GM19023 (cell line): Measurements from ENCODE around the gene ZNRF1.
"Not testable (repeated sequence)": the region's sequence is repeated elsewhere in the genome, so short reads cannot be mapped to it uniquely, and the experiment has no call there.

Experiments
- ATAC-seq: cut with Tn5 transposase; IDR thresholded peaks from one replicate; pipeline ENCODE4 v1.9.1; 2021; ENCODE audit warnings: mild to moderate bottlenecking, moderate library complexity; ENCODE audit not compliant: unreplicated experiment

The ZNRF1 gene

GRCh38 chr16:75111514-75111940, 112.7 kb downstream of the ZNRF1 start:
- ATAC-seq, result peak; percentile 12

GRCh38 chr16:75111961-75112733, 113.3 kb downstream of the ZNRF1 start:
- no peak for ATAC-seq

- no peak for ATAC-seq
Measured at GRCh38 chr16:75112734-75113491, 114.1 kb downstream of the ZNRF1 start.

GRCh38 chr16:75113541-75114121, 114.8 kb downstream of the ZNRF1 start:
- no peak for ATAC-seq

GRCh38 chr16:75114179-75114945, 115.5 kb downstream of the ZNRF1 start:
- no peak for ATAC-seq

GRCh38 chr16:75114946-75115825, 116.4 kb downstream of the ZNRF1 start:
- ATAC-seq, result no peak

- no peak for ATAC-seq
Measured at GRCh38 chr16:75116081-75116910, 117.5 kb downstream of the ZNRF1 start, which contains the start of gene LDHD. Gene LDHD (minus strand): TSS chr16:75116780. CDS start chr16:75116720, 60 bp downstream.

- ATAC-seq, result no peak
Measured at GRCh38 chr16:75116911-75117245, 118.1 kb downstream of the ZNRF1 start.

GRCh38 chr16:75118943-75119539, 120.2 kb downstream of the ZNRF1 start:
- ATAC-seq, result no peak

GRCh38 chr16:75120253-75120652, 121.4 kb downstream of the ZNRF1 start:
- ATAC-seq, result no peak

GRCh38 chr16:75121949-75122568, 123.2 kb downstream of the ZNRF1 start:
- no peak for ATAC-seq

GRCh38 chr16:75122609-75123008, 123.8 kb downstream of the ZNRF1 start:
- ATAC-seq, result no peak

GRCh38 chr16:75127713-75128415, 129.0 kb downstream of the ZNRF1 start:
- no peak for ATAC-seq

- ATAC-seq, result not testable (repeated sequence)
Measured at GRCh38 chr16:75129421-75130149, 130.8 kb downstream of the ZNRF1 start.

- no peak for ATAC-seq
Measured at GRCh38 chr16:75130150-75130771, 131.4 kb downstream of the ZNRF1 start.

- no peak for ATAC-seq
Measured at GRCh38 chr16:75131081-75131480, 132.3 kb downstream of the ZNRF1 start.

GRCh38 chr16:75138233-75138632, 139.4 kb downstream of the ZNRF1 start:
- no peak for ATAC-seq
